Stimulated activated CD4-positive, alpha-beta T cell treated with anti-CD3 and anti-CD28 coated beads, Interleukin-15, amount 100 ng/mL, for 24 hours (primary cell): ENCODE data around the gene KRTAP10-12.

Source experiments
- DNase-seq: peaks from one replicate; pipeline ENCODE4 v3.0.0-alpha.2; 2020

KRTAP10-12 gene

GRCh38 chr21:44700101-44701022 is 3.4 kb downstream of the KRTAP10-12 start:
- no peak for DNase-seq

- DNase-seq: no peak
These were observed 4.0 kb downstream of the KRTAP10-12 start for GRCh38 chr21:44701023-44701400.

- DNase-seq: no peak
These were observed 4.6 kb downstream of the KRTAP10-12 start for GRCh38 chr21:44701541-44701940.

GRCh38 chr21:44702111-44702972 is 5.4 kb downstream of the KRTAP10-12 start:
- no peak for DNase-seq

- no peak for DNase-seq
These were observed 6.2 kb downstream of the KRTAP10-12 start for GRCh38 chr21:44702973-44703730.

GRCh38 chr21:44703731-44704635 is 7.0 kb downstream of the KRTAP10-12 start:
- no peak for DNase-seq

- DNase-seq: no peak
These were observed 7.6 kb downstream of the KRTAP10-12 start for GRCh38 chr21:44704636-44705001.

GRCh38 chr21:44706026-44706705 is 9.2 kb downstream of the KRTAP10-12 start:
- DNase-seq: no peak

- DNase-seq: no peak
These were observed 10.0 kb downstream of the KRTAP10-12 start for GRCh38 chr21:44706706-44707581.

GRCh38 chr21:44708213-44708865 is 11.4 kb downstream of the KRTAP10-12 start:
- DNase-seq: no peak

- no peak for DNase-seq
These were observed 12.0 kb downstream of the KRTAP10-12 start for GRCh38 chr21:44708866-44709425.

GRCh38 chr21:44709426-44710293 is 12.7 kb downstream of the KRTAP10-12 start:
- peak; percentile 34 for DNase-seq

- DNase-seq: no peak
These were observed 13.3 kb downstream of the KRTAP10-12 start for GRCh38 chr21:44710294-44710665.

GRCh38 chr21:44710756-44711326 is 13.9 kb downstream of the KRTAP10-12 start:
- no peak for DNase-seq

- DNase-seq: no peak
These were observed 14.6 kb downstream of the KRTAP10-12 start, which contains the start of gene TSPEAR for GRCh38 chr21:44711327-44712202. Gene TSPEAR, minus strand, starts transcription at chr21:44711572. Its CDS starts 58 bp downstream, at chr21:44711514.

- no peak for DNase-seq
These were observed 15.4 kb downstream of the KRTAP10-12 start for GRCh38 chr21:44712203-44713028.
